Skeletal muscle satellite cell (primary cell): ENCODE results near the gene CCDC81. TPM values are rescaled to one million over a fixed set of nuclear protein-coding genes. Genes with fewer than 3 reads are reported as not detected.
"Not testable (repeated sequence)": the region's sequence is repeated elsewhere in the genome, so short reads cannot be mapped to it uniquely, and the experiment has no call there.

ENCODE experiments used
- H3K27me3 ChIP-seq: 2 replicates; pipeline ENCODE4 v1.7.0; 2013; ENCODE audit warnings: low read length; ENCODE audit not compliant: control insufficient read depth, insufficient read depth
- H3K36me3 ChIP-seq: 2 replicates; pipeline ENCODE4 v1.7.0; 2013; ENCODE audit warnings: mild to moderate bottlenecking, control low read depth, low read length; ENCODE audit not compliant: insufficient read depth
- H3K4me1 ChIP-seq: 2 replicates; pipeline ENCODE4 v1.7.0; 2013; ENCODE audit warnings: low read length; ENCODE audit not compliant: control insufficient read depth, insufficient read depth
- H3K4me2 ChIP-seq: 2 replicates; pipeline ENCODE4 v1.7.0; 2013; ENCODE audit warnings: mild to moderate bottlenecking, low read length
- H3K4me3 ChIP-seq: 2 replicates; pipeline ENCODE4 v1.7.0; 2013; ENCODE audit warnings: low read length
- H3K9ac ChIP-seq: 2 replicates; pipeline ENCODE4 v1.7.0; 2013; ENCODE audit warnings: mild to moderate bottlenecking, low read depth, low read length, moderate library complexity
- H3K9me3 ChIP-seq: replicated peaks from 2 replicates; pipeline ENCODE4 v1.7.0; 2013; ENCODE audit warnings: mild to moderate bottlenecking, control low read depth, low read length
- total RNA-seq: library from RNA; depleted of rRNA; stranded (reverse); fragments of >200 nt; gene quantifications from 2 replicates; pipeline ENCODE4 v1.2.3, GENCODE V29; 2012; rRNA removed

The CCDC81 gene
- total RNA-seq = under 0.01 and 1.5 TPM in 2 replicates

DNA sequence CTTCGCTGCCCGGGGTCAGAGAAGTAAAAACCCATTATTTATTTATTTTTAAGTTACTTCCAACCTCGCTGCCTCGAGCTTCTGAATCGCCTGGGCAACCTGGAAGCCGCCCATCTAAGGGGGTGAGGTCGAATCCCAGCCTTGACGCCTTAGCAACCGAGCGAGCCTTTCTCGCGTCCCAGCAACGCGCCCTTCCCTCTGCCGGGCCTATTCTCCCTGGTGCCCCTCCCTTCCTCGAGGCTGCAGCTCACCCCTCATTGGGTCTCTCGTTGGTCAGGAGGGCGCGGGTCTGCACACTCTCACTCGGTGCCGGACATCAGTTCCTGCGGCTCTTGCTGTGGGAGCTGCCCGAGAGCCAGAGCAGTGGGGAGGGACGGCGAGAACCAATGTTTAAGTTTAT lies at the start of gene CCDC81:
TSS of gene CCDC81 (plus strand) at position 302 of the 400 bp plus-strand sequence. CDS start 277 bp downstream, outside the sequence.
- Histone ChIP-seq H3K36me3 (no peaks in the 10 kb centered on the region), H3K27me3 (no peaks in the 10 kb centered on the region), H3K9ac (no peak within 1 kb of the TSS), H3K4me3 (no peak within 1 kb of the TSS), H3K4me2 (peak within 1 kb of the TSS; percentile 51), H3K9me3 (no peaks in the 10 kb centered on the region), H3K4me1 (peaks cover 4% of the 10 kb centered on the region)

- H3K9me3 ChIP-seq = no peaks in the 10 kb centered on the region
- no peak overlapping the region for H3K4me2 ChIP-seq
- no peak overlapping the region for H3K9ac ChIP-seq
- H3K4me1 ChIP-seq = no peaks in the 10 kb centered on the region
- no peaks in the 10 kb centered on the region for H3K27me3 ChIP-seq
- H3K36me3 ChIP-seq = peaks cover 17% of the 10 kb centered on the region
- no peak overlapping the region for H3K4me3 ChIP-seq
These were observed 39.4 kb upstream of the CCDC81 start for GRCh38 chr11:86335131-86335767.

DNA sequence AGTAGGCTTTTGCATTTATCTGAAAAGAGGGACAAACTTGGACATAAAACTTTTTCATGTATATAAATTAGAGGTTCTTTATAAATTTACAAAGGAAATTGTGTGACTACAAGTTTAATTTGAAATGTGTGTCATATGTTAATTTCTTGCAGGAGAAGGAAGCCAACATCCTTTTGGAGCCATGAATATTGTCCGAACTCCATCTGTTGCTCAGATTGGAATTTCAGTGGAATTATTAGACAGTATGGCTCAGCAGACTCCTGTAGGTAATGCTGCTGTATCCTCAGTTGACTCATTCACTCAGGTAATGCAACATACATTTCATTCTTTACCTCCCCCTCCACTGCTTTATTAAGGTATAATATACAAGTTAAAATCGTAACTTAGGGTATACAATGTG lies 37.5 kb upstream of the CCDC81 start:
- H3K4me2 ChIP-seq = no peak overlapping the region
- no peaks in the 10 kb centered on the region for H3K27me3 ChIP-seq
- peaks cover 17% of the 10 kb centered on the region for H3K36me3 ChIP-seq
- H3K4me1 ChIP-seq = no peaks in the 10 kb centered on the region
- H3K9me3 ChIP-seq = no peaks in the 10 kb centered on the region
- no peak overlapping the region for H3K9ac ChIP-seq
- no peak overlapping the region for H3K4me3 ChIP-seq

DNA sequence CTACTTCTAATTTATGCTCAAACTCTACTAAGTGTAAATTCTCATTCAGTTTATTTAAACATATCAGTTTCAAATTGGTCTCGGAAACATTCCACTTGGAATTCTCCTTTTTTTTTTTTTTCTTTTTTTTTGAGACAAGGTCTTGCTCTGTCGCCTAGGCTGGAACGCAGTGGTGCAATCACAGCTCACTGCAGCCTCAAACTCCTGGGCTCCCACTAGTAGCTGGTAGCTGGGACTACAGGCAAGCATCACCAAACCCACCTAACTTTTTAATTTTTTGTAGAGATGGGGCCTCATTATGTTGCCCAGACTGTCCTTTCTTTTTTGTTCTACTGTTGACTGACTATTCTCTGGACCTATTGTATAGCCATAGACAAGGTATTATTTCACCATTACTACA lies 33.3 kb upstream of the CCDC81 start:
- Histone ChIP-seq H3K4me1 (no peaks in the 10 kb centered on the region), H3K27me3 (no peaks in the 10 kb centered on the region), H3K9me3 (no peaks in the 10 kb centered on the region), H3K36me3 (peaks cover 12% of the 10 kb centered on the region), H3K4me2 (no peak overlapping the region), H3K4me3 (no peak overlapping the region), H3K9ac (no peak overlapping the region)

- Histone ChIP-seq H3K4me3 (no peak overlapping the region), H3K36me3 (peaks cover 5% of the 10 kb centered on the region), H3K4me1 (no peaks in the 10 kb centered on the region), H3K27me3 (no peaks in the 10 kb centered on the region), H3K4me2 (no peak overlapping the region), H3K9me3 (no peaks in the 10 kb centered on the region), H3K9ac (no peak overlapping the region)
These were observed 28.2 kb upstream of the CCDC81 start for GRCh38 chr11:86346513-86346912.

DNA sequence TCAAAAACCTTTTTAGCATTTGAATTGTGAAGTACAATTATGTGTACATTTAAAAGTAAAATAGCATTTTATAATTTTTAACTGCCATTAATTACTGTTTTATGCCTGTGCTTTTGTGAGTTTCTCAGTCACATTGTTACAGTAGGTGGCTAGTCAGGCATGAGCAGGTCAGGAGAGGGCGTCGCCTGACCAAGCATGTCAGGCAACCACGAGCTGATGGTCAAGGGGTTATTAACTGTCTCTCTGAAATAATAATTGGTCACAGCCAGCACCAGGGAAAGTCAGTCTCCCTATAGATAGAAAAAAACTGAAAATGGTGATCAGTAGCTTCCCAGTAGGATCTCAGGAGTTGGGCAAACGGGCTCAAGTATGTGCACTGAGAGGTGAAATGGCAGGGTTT lies 19.4 kb upstream of the CCDC81 start:
- no peaks in the 10 kb centered on the region for H3K4me1 ChIP-seq

DNA sequence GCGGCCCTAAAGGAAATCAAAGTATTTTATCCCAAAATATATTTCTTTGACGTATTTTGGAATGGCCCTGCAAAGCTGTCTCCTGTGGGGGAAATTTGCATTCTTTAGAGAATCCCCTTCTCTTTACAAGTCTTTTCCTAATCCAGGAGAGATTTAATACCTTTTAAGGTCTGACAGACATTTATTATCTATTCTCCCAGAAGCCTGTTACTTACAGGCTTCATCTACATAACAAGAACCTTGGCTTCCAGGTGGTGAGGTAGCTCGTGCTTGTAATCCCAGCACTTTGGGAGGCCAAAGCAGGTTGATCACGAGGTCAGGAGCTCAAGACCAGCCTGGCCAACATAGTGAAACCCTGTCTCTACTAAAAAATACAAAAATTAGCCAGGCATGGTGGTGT lies 17.3 kb upstream of the CCDC81 start:
- H3K36me3 ChIP-seq, H3K9me3 ChIP-seq, H3K27me3 ChIP-seq, H3K9ac ChIP-seq, H3K4me2 ChIP-seq, H3K4me1 ChIP-seq, H3K4me3 ChIP-seq: not testable (repeated sequence)

More for the DNA sequence above, 19.4 kb upstream of the CCDC81 start:
- no peaks in the 10 kb centered on the region for H3K27me3 ChIP-seq
- no peaks in the 10 kb centered on the region for H3K9me3 ChIP-seq
- H3K4me2 ChIP-seq = no peak overlapping the region
- H3K4me3 ChIP-seq = no peak overlapping the region
- H3K9ac ChIP-seq = no peak overlapping the region
- H3K36me3 ChIP-seq = no peaks in the 10 kb centered on the region

DNA sequence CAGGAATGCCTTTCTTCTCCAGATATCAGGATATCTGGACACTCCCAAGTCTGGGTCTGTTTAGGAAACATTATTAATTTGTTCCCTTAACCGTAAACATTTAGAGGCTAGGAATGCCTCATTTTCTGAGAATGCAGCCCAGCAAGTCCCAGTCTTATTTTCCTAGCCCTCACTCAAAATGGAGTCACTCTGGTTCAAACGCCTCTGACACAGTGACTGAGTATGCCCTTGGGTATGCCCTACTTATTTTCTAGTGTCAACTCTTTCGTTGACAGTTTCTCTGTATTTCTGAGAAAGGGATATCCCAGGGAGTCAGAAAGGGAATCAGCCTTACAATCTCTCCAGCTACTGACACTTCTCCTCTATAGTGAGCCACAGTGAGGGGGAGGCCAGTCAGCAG lies 16.0 kb upstream of the CCDC81 start:
- no peaks in the 10 kb centered on the region for H3K4me1 ChIP-seq
- H3K9me3 ChIP-seq = no peaks in the 10 kb centered on the region
- no peak overlapping the region for H3K9ac ChIP-seq
- no peaks in the 10 kb centered on the region for H3K36me3 ChIP-seq
- H3K27me3 ChIP-seq = no peaks in the 10 kb centered on the region
- H3K4me2 ChIP-seq = no peak overlapping the region
- no peak overlapping the region for H3K4me3 ChIP-seq

GRCh38 chr11:86360775-86361395 lies 13.8 kb upstream of the CCDC81 start:
- H3K4me2 ChIP-seq = no peak overlapping the region
- H3K9ac ChIP-seq = no peak overlapping the region
- H3K36me3 ChIP-seq = no peaks in the 10 kb centered on the region
- H3K9me3 ChIP-seq = no peaks in the 10 kb centered on the region
- H3K4me1 ChIP-seq = no peaks in the 10 kb centered on the region
- no peaks in the 10 kb centered on the region for H3K27me3 ChIP-seq
- no peak overlapping the region for H3K4me3 ChIP-seq

- Histone ChIP-seq H3K4me3 (no peak overlapping the region), H3K4me1 (no peaks in the 10 kb centered on the region), H3K4me2 (no peak overlapping the region), H3K9ac (no peak overlapping the region), H3K27me3 (no peaks in the 10 kb centered on the region), H3K36me3 (no peaks in the 10 kb centered on the region), H3K9me3 (no peaks in the 10 kb centered on the region)
These were observed 11.3 kb upstream of the CCDC81 start for GRCh38 chr11:86363424-86363823.

- Histone ChIP-seq H3K4me3 (no peak overlapping the region), H3K36me3 (no peaks in the 10 kb centered on the region), H3K9me3 (no peaks in the 10 kb centered on the region), H3K9ac (no peak overlapping the region), H3K4me1 (no peaks in the 10 kb centered on the region), H3K27me3 (no peaks in the 10 kb centered on the region), H3K4me2 (no peak overlapping the region)
These were observed 9.1 kb upstream of the CCDC81 start for GRCh38 chr11:86365546-86365945.

DNA sequence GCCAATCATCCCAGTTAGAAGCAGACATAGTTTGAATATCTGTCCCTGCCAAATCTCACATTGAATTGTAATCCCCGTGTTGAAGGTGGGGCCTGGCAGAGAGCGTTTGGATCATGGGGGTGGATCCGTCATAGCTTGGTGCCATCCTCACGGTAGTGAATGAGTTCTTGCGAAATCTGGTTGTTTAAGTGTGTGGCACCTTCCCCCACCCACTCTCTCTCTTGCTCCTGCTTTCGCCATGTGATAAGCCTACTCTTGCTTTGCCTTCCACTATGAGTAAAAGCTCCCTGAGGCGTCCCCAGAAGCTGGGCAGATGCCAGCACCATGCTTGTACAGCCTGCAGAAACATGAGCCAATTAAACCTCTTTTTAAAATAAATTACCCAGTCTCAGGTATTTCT lies 5.0 kb upstream of the CCDC81 start:
- H3K27me3 ChIP-seq = no peaks in the 10 kb centered on the region
- H3K4me1 ChIP-seq = peaks cover 4% of the 10 kb centered on the region
- H3K4me2 ChIP-seq = no peak overlapping the region
- no peak overlapping the region for H3K4me3 ChIP-seq
- no peaks in the 10 kb centered on the region for H3K9me3 ChIP-seq
- no peak overlapping the region for H3K9ac ChIP-seq
- H3K36me3 ChIP-seq = no peaks in the 10 kb centered on the region
